Measurements from ENCODE around the gene SPTSSB. TPM values are rescaled to one million over a fixed set of nuclear protein-coding genes. Genes with fewer than 3 reads are reported as not detected.

SPTSSB gene
- total and polyA plus RNA-seq, 4 donors = under 0.01 to 1.0 (median 0.05) TPM

- H3K4me1 ChIP-seq (ENCODE audit: control insufficient read depth in 4 of 4, insufficient read depth in 4 of 4, low read length in 3 of 4) = peaks cover 7 to 30% (median 21%) of the 10 kb centered on the region in 4 donors
- H3K9ac ChIP-seq (ENCODE audit: low read depth in 1 of 2, low read length in 2 of 2) = no peak overlapping the region
- 84% methylated on average over 3 of the region's 3 CpGs for WGBS
- H3K27ac ChIP-seq (ENCODE audit: low read depth in 1 of 2, low read length in 2 of 2) = no peak overlapping the region
- no peaks in the 10 kb centered on the region for H3K27me3 ChIP-seq (ENCODE audit: control insufficient read depth in 4 of 4, insufficient read depth in 4 of 4, low read length in 3 of 4)
- DNase-seq (ENCODE audit: low spot score) = no peak
- H3K4me3 ChIP-seq (ENCODE audit: low read depth in 1 of 3, low read length in 3 of 3) = no peak overlapping the region
- TF ChIP-seq ZBTB33 (IDR thresholded peaks at IDR 0.05) (no peak), ATF3 (IDR thresholded peaks at IDR 0.05) (no peak), MAX (IDR thresholded peaks at IDR 0.05) (no peak), SP1 (IDR thresholded peaks at IDR 0.05) (no peak), GABPA (IDR thresholded peaks at IDR 0.05 in 1 of 2, conservative IDR thresholded peaks at IDR 0.05 in 1 of 2) (no peak), TAF1 (conservative IDR thresholded peaks at IDR 0.05) (no peak), HNF4A (conservative IDR thresholded peaks at IDR 0.05) (no peak), JUND (IDR thresholded peaks at IDR 0.05) (no peak), CTCF (IDR thresholded peaks at IDR 0.05; ENCODE audit: low read depth, low read length, missing input control) (no peak), FOXA2 (IDR thresholded peaks at IDR 0.05) (no peak), REST (IDR thresholded peaks at IDR 0.05) (no peak), RXRA (IDR thresholded peaks at IDR 0.05) (no peak), RAD21 (IDR thresholded peaks at IDR 0.05) (no peak), YY1 (IDR thresholded peaks at IDR 0.05) (no peak)
- H3K9me3 ChIP-seq (ENCODE audit: control insufficient read depth in 4 of 4, low read length in 3 of 4) = no peaks in the 10 kb centered on the region
- H3K36me3 ChIP-seq (ENCODE audit: control insufficient read depth in 4 of 4, insufficient read depth in 3 of 4, low read depth in 1 of 4, low read length in 3 of 4) = no peaks in the 10 kb centered on the region
Observed at GRCh38 chr3:161419555-161420333, 48.4 kb upstream of the SPTSSB start.

All from liver (tissue), 9 donors.